Aorta (tissue), 5 donors: ENCODE data around the gene MAPK11. TPM values are rescaled to one million over a fixed set of nuclear protein-coding genes. Genes with fewer than 3 reads are reported as not detected.

Source experiments
- ATAC-seq: fragments of 200-7000 bp; cut with Tn5 transposase; one replicate; pipeline ENCODE4 v1.9.1; 2022; ENCODE audit warnings: moderate library complexity; ENCODE audit not compliant: low FRiP score
- DNase-seq, 2 donors: peaks; one replicate each; pipeline ENCODE4 v3.0.0-alpha.2; 2020
- H3K27ac ChIP-seq, 2 donors: one replicate each; pipeline ENCODE4 v1.5.1; 2013; ENCODE audit warnings: low read length in 2 of 2, mild to moderate bottlenecking in 2 of 2, moderate library complexity in 2 of 2, control low read depth in 1 of 2, inconsistent platforms in 1 of 2, low read depth in 1 of 2
- H3K27me3 ChIP-seq, 2 donors: one replicate each; pipeline ENCODE4 v1.6.1; 2013; ENCODE audit warnings: control low read depth in 1 of 2, low read length in 1 of 2, mild to moderate bottlenecking in 1 of 2, moderate library complexity in 1 of 2; ENCODE audit not compliant: insufficient read depth in 2 of 2, control insufficient read depth in 1 of 2
- H3K36me3 ChIP-seq, 2 donors: one replicate each; pipeline ENCODE4 v1.6.1; 2013; ENCODE audit warnings: control low read depth in 1 of 2, low read length in 1 of 2, mild to moderate bottlenecking in 1 of 2; ENCODE audit not compliant: insufficient read depth in 2 of 2, control insufficient read depth in 1 of 2
- H3K4me1 ChIP-seq, 2 donors: one replicate each; pipeline ENCODE4 v1.6.1; 2013; ENCODE audit warnings: low read length in 2 of 2, control low read depth in 1 of 2, mild to moderate bottlenecking in 1 of 2, moderate library complexity in 1 of 2; ENCODE audit not compliant: insufficient read depth in 2 of 2, control insufficient read depth in 1 of 2
- H3K4me3 ChIP-seq, 2 donors: one replicate each; pipeline ENCODE4 v1.5.1; 2013; ENCODE audit warnings: low read length in 2 of 2, control low read depth in 1 of 2, mild to moderate bottlenecking in 1 of 2
- H3K9me3 ChIP-seq: one replicate; pipeline ENCODE4 v1.6.1; 2013; ENCODE audit warnings: mild to moderate bottlenecking, low read length; ENCODE audit not compliant: control insufficient read depth
- WGBS, 2 donors: extraction: QIAGEN DNeasy Blood & Tissue Kit; methylation state at CpG; one replicate each; pipeline ENCODE4 v1.1.7; 2013; 5-methylcytosine and 5-hydroxymethylcytosine counted together
- intact Hi-C, 2 donors: fragments of 100-400 bp; cut with DNase I; formaldehyde crosslinking; loops; one replicate each; pipeline versions ENCODE4 v1.14.2 to v1.15.0; 2022
- polyA plus RNA-seq, 2 donors: library from polyadenylated mRNA; stranded (reverse); fragments of 200-250 nt; gene quantifications; one replicate each; pipeline ENCODE4 v1.2.3, GENCODE V29; 2013
- total RNA-seq, 2 donors: library from RNA; stranded (reverse); fragmentation: NEBNext Ultra II Directional; extraction: Animal tissue kit (Norgen Biotek cat#: 25700); gene quantifications; one replicate each; pipeline ENCODE4 v1.2.1, GENCODE V29; 2021
- donor health status: healthy with polysubstance abuse.
- donor health status: Bipolar disorder and iron deficiency.
- donor health status: DM: no; HTN: no; CAD: no.
- donor health status: DM: no; HTN: no; CAD: no.
- donor health status: DM: yes; HTN: yes; CAD: no.

Gene MAPK11
- total and polyA plus RNA-seq, 4 donors: 0.13 to 23.2 (median 12.8) TPM

DNA sequence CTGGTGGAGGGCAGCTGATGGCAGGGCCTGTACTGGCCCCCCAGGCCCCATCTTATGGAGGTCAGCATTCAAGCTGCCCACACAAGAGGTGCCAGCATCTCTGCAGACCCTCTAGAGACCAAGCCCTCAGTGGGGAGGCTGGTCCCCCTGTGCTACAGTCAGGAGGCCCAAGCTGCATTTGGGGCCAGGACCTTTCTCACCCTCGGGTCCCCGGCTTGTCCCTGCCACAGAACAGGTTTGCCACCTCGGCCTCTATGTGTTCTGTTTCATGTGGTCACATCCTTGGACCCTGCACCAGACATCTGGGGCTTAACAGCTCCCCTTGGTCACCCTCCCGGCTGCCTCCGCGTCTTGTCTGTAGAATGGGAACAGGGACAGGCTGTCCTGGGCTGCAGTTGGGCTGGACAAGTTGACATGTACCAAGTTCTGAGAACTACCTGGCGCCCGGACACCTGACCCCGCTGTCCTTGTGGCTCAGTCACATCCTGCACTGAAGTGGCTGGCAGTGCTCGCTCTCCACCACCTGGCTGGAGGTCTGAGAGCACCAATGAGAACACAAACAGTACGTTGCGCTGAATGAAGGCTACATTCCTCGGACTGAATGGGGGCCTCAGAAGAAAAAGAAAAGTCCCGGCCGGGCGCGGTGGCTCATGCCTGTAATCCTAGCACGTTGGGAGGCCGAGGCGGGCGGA, 40.0 kb upstream of the MAPK11 start:
- peak in 1 of 2 donors; percentile 73 for DNase-seq
- no peak overlapping the region for H3K4me3 ChIP-seq
- H3K9me3 ChIP-seq: no peaks in the 10 kb centered on the region
- H3K27ac ChIP-seq: no peak overlapping the region
- no peaks in the 10 kb centered on the region for H3K27me3 ChIP-seq
- intact Hi-C loops: no loop called here
- ATAC-seq: no peak
- no peaks in the 10 kb centered on the region for H3K36me3 ChIP-seq
- H3K4me1 ChIP-seq: no peaks in the 10 kb centered on the region
- 93% methylated on average over 19 to 21 of the region's 21 CpGs for WGBS, 2 donors

DNA sequence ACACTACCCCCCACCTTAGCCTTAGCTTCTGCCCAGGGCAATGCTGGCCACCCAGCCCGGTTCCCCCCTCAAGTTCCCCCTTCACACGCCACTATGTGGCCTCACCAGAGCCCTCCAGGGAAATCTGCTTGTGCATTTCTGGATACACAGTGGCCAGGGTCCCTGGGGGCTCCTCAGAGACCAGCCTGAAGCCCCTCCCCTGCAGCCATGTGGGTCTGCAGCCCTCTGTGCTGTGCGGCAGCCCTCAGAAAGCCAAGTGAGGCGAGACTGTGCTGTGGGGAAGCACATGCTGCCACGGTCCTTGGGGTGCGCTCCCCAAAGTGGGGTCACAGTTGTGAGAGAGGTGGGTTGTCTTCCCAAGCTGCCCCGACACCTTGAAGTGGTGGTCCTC, 39.4 kb upstream of the MAPK11 start:
- DNase-seq (no peak), ATAC-seq (no peak)
- H3K36me3 ChIP-seq: no peaks in the 10 kb centered on the region
- no peaks in the 10 kb centered on the region for H3K4me1 ChIP-seq
- H3K9me3 ChIP-seq: no peaks in the 10 kb centered on the region
- no peak overlapping the region for H3K4me3 ChIP-seq
- WGBS, 2 donors: 81 to 82% methylated on average over 7 of the region's 7 CpGs
- H3K27me3 ChIP-seq: no peaks in the 10 kb centered on the region
- intact Hi-C loops: no loop called here
- H3K27ac ChIP-seq: no peak overlapping the region

DNA sequence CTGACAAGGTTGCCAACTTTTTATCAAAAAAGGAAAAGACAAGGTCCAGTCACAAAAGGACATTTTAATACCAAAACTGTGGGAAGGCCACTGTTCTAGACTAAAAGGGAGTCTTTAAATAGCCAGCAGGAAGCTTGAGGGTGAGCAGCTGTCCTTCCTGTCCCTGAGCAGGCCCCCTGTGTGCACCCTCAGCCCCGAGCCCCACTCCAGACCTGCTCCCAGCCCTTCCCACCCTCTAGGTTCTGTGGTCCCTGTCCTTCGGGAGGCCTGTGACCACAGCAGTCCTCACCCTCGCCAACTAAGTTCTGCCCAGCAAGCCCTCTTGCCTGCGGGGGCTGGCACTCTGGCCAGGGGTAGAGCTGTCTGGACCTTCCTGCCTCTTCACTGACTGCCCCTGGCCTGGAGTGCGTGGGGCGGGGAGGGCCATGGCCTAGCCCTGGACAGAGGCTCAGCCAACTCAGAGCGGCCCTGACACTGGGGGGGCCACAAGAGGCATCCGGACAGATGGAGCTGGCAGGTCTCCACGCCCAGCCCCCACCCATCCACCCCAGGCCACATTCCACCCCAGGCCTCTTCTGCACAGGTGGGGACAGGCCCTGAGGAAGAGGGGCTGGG, 38.9 kb upstream of the MAPK11 start:
- DNase-seq (no peak), ATAC-seq (no peak)
- Histone ChIP-seq H3K4me1 (peaks cover 0 to 4% of the 10 kb centered on the region in 2 donors), H3K4me3 (no peak overlapping the region), H3K9me3 (no peaks in the 10 kb centered on the region), H3K36me3 (no peaks in the 10 kb centered on the region), H3K27me3 (no peaks in the 10 kb centered on the region), H3K27ac (no peak overlapping the region)
- WGBS, 2 donors: 56 to 60% methylated on average over 9 of the region's 9 CpGs
- intact Hi-C loops: no loop called here

DNA sequence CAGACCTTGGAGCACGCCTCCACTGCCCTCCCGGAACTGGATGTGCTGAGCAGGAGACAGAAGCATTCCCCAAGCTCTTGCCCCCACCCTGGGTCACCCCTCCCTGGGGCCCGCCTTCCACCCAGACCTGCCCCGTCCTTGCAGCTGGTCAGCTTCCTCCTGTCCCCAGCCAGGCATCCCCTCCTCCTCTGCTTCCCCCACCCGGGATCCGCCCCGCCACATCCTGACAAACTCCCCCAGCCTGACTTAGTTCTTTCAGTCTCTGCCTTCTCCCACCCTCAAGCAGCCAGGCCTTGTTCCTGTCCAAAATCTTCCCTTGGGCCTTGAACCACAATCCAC, 38.4 kb upstream of the MAPK11 start:
- Histone ChIP-seq H3K9me3 (no peaks in the 10 kb centered on the region), H3K36me3 (no peaks in the 10 kb centered on the region), H3K4me1 (peaks cover 0 to 5% of the 10 kb centered on the region in 2 donors), H3K4me3 (no peak overlapping the region), H3K27ac (no peak overlapping the region), H3K27me3 (no peaks in the 10 kb centered on the region)
- intact Hi-C loops: no loop called here
- peak; percentile 11 for ATAC-seq
- DNase-seq: peak in 1 of 2 donors; percentile 92
- 35 to 44% methylated on average over 7 of the region's 7 CpGs for WGBS, 2 donors

DNA sequence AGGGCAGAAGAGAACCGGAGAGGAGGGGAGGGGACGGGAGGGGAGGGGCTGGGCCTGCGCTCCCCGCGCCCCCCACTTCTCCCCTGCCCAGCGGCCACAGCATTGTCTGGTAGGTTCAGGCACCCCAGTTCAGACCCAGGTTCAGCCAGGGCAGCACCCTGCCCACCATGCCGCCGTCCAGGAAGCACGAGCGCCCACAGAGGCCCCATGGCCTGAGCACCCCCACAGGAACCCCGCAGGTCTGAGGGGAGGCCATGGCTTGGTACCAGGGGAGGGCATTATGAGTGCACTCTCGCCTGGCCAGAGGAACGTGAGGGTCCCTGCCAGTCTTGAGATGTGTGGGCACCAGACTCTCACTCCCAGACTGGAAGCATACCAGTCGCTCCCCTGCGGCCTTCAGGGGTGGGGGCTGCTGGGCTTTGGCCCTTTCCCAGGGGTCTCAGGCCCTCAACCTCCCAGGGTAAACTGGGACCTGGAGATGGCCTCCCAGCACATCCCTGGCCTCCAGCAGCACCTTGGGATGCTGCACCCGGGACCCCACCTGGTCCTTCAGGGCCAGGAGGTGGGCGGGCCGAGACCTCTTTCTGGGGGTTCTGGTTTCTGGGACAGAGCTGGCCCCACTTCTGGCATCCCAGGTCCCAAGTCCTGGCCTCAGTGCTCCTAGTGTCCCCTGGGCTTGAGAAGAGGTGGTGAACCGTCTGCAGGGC, 37.9 kb upstream of the MAPK11 start:
- DNase-seq: no peak
- Histone ChIP-seq H3K27ac (peak overlapping the region in 1 of 2 donors; percentile 10), H3K9me3 (no peaks in the 10 kb centered on the region), H3K36me3 (no peaks in the 10 kb centered on the region), H3K4me1 (peaks cover 0 to 5% of the 10 kb centered on the region in 2 donors), H3K4me3 (no peak overlapping the region), H3K27me3 (no peaks in the 10 kb centered on the region)
- 42 to 60% methylated on average over 13 to 19 of the region's 19 CpGs for WGBS, 2 donors
- ATAC-seq: no peak
- intact Hi-C loops: no loop called here

DNA sequence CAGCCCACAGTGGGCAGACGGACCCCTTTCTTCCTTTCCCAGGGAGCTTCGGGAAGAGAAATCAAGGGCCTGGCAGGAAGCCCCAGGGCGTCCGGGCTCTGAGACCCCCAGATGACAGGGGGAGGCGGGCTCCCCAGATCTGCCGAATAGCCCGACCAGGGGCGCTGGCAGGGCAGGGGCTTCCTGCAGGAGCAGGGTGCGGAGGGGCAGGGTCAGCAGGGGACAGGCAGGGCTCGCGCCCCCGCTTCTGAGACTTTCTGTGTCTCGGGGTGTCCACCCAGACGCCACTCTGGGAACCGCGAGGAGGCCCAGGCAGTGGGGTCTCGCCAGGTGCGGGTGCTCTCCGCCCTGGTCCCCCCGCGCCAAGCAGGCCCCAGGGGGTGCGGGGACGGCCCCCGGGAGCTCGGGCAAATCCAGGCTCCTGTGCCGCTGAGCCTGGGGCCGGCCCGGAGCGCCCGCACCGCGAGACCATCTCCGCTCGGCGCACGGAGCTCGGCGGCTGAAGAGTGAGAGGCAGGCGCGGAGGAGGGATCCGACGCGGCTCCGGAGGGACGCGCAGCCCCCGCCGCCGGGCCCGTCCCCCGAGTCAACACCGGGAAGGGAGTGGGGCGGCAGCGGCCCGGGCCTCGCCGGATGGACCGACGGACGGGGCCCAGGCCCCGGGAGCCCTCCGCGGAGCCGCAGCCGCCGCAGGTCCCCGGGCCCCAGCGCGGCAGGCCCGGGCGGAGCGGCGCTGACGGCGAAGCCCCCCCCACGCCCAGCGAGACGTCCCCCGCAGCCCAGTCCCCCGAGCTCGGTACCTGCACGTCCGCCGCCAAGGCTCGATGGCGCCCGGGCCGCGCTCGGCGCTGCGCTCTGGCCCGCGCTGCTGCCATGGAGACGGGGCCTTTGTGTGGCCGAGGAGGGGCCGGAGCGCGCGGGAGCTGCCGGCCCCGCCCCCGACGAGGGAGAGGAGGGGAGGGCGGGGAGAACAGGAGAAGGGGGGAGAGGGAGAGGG, 36.9 kb upstream of the MAPK11 start, which contains the start of gene PLXNB2:
Gene PLXNB2, minus strand, starts transcription at position 894 of the 997 bp plus-strand sequence. CDS start 17,062 bp downstream, outside the sequence.
- H3K4me1 ChIP-seq: peaks cover 0 to 5% of the 10 kb centered on the region in 2 donors
- intact Hi-C loops: no loop called here
- H3K27me3 ChIP-seq: no peaks in the 10 kb centered on the region
- ATAC-seq: peak; percentile 76
- H3K9me3 ChIP-seq: no peaks in the 10 kb centered on the region
- DNase-seq: peak; percentile 90 to 93
- WGBS, 2 donors: 0% methylated on average over 64 to 104 of the region's 105 CpGs
- peak within 1 kb of the TSS; percentile 68 to 84 for H3K4me3 ChIP-seq
- peak within 1 kb of the TSS; percentile 5 to 76 for H3K27ac ChIP-seq
- no peaks in the 10 kb centered on the region for H3K36me3 ChIP-seq

DNA sequence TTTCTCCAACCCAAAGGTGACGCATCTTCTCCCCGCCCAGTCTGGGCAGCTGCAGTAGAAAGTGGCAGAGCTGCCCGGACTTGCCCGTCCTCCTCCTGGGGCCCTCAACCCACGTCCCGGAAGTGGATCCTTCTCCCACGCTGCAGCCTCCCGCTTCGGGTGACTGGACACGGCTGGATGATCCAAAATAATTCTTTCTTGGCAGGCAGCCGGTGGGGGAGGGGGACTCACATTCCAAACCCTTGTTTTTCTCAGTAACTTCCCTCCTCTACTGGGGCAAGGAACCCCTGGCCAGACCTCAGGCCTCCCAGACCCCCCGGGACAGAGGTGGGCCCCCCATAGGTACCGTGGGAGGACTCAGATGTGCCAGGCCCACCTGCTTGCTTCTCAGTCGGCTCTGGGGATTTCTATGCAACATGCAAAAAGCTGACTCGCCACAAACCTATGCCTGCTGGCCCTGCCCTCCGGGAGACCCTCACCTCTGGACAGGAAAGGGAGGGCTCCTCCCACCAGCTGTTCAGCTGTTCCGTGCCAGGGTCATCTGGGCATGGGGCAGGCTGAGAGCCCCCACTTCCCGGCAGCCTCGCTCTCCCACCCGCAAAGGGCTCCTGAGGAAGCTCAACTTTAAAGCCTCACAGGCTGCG, 35.9 kb upstream of the MAPK11 start:
- H3K4me3 ChIP-seq: peak overlapping the region; percentile 68 to 84
- intact Hi-C loops: loop anchor here in 1 of 2 donors (1.0 kb wide), 1 partner anchor 13 kb away; no protein-coding TSS in a partner anchor
- peak overlapping the region; percentile 16 to 54 for H3K27ac ChIP-seq
- peaks cover 0 to 5% of the 10 kb centered on the region in 2 donors for H3K4me1 ChIP-seq
- no peaks in the 10 kb centered on the region for H3K36me3 ChIP-seq
- DNase-seq (peak; percentile 95 to 96), ATAC-seq (peak; percentile 65)
- 1% methylated on average over 21 of the region's 21 CpGs for WGBS, 2 donors
- H3K9me3 ChIP-seq: no peaks in the 10 kb centered on the region
- no peaks in the 10 kb centered on the region for H3K27me3 ChIP-seq
